GM10266 (cell line): ENCODE data around the gene AURKB.

Experiments
- DNase-seq: peaks from one replicate; pipeline ENCODE4 v3.0.0; 2012; ENCODE audit errors: extremely low spot score
- CTCF ChIP-seq: IDR thresholded peaks from 2 replicates; pipeline ENCODE4 v1.5.1; 2012; ENCODE audit warnings: mild to moderate bottlenecking, low read depth; ENCODE audit not compliant: control insufficient read depth, insufficient read depth; ENCODE audit errors: missing control alignments

The AURKB gene

DNA sequence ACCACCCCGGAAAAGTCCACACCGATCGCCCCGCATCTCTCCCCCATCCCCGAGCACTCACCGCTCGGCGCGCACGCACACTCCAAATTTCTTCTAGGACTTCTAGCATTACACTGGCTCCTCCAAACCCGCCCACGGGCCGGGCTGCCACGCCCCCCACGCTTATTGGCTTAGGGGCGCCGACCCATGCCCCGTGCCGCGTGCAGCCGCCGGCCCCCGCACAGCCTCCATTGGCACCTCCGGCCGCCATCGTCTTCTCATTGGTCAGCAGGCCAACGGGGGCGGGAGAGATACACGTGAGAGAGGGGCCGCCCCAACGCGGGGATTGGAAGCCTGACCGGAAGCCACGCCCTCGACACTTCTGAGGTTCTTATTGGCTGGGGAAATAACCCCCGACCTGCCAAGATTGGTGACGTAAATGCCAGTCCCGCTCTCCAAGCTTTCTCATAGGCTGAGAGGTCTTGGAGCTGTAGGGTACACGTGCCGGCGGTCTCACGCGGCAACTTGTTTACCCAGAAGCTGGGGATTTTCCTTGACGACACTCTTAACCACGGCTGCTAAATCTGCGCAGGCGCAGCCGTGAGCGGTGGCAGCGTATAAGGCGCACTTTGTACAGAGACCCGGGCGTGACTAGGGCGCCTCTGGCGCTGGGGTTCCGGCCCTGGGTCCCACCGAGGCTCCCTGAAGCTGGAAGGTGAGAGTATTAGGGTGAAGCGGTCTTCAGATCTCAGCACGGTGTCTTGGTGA is 54.0 kb downstream of the AURKB start:
- DNase-seq, result peak; percentile 97
- TF ChIP-seq CTCF, result peak; percentile 8

DNA sequence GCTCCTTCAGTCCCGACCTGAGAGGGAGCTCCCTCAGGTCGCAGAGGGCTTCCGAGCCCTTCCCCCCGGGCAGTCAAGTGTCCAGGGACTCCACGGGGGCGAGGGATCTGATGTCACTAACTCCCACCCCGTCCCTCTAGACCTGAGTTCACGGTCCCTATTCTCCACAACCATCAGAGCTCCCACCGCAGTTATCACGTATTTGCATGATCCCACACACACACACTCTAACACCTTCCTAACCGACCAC is 54.5 kb downstream of the AURKB start:
- DNase-seq, result no peak
- no peak for TF ChIP-seq CTCF

DNA sequence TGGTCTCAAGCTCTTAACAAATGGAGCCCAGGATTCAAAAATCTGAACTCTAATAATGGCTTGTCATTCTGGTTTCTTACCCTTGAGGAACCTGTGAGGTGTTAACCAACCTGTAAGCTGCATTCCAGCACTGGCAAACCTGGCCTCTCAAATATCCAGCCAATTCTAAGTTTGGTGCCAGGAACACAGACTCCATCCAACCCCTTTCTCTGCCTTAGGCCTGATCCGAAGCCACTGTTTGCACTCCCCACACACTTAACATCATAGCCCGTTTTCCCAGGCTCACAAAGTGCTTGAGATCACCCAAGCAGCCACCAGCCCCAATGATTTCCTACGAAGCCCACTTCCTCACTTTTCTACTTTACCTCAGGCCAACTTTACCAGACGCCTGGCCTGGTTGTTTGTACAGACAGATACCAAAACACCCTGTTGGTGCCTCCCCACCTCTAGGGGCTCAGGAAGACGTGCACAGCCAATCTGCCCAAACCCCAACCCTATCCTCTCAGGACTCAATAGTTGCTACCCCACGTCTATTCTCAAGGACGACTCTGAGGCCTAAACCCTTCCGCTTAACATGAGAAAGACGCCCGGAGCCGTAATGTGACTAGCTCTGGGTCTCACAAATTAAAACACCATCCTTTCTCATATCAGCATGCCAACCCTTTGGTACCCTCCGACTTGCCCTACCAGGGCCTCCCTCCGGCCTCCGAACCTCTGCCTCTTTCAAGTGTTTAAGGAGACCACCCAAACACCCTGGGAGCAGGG is 55.0 kb downstream of the AURKB start:
- no peak for DNase-seq
- TF ChIP-seq CTCF, result no peak
